Posterior vena cava (tissue), 2 donors: Measurements from ENCODE around the gene CACNG5. TPM values are rescaled to one million over a fixed set of nuclear protein-coding genes. Genes with fewer than 3 reads are reported as not detected.

Experiments
- DNase-seq: peaks from one replicate; pipeline ENCODE4 v3.0.0-alpha.2; 2020; ENCODE audit warnings: low spot score
- intact Hi-C, 2 donors: fragments of 100-400 bp; cut with DNase I; formaldehyde crosslinking; loops; one replicate each; pipeline versions ENCODE4 v1.14.1 to v1.14.2; 2022 to 2023
- total RNA-seq, 2 donors: library from RNA; stranded (reverse); fragmentation: NEBNext Ultra II Directional; extraction: Animal tissue kit (Norgen Biotek cat#: 25700); gene quantifications; one replicate each; pipeline ENCODE4 v1.2.1, GENCODE V29; 2021
- donor health status: DM: yes; HTN: yes; CAD: no.
- donor health status: DM: yes; HTN: yes; CAD: no.

CACNG5 gene
- total RNA-seq, 2 donors from 2014 or later: not detected

DNA sequence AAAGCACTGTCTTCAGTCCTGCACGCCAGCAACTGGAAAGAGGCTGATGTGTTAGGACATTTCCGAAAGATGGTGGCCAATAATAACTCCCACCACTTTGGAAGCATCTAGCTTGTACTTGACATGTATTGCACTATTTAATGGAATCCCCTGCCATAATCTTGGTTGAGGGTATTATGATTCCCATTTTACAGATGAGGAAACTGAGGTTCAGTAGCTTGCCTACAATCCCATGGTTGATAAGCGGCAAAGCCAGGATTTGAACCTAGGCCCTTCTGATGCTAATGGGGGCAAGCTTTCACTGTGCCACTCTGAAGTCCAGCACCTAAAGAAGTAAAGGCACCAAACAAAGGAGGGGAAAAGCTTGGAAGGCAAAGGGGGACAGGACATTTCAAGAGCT, 8.0 kb downstream of the CACNG5 start:
- DNase-seq: peak; percentile 25
- intact Hi-C loops: no loop called here

DNA sequence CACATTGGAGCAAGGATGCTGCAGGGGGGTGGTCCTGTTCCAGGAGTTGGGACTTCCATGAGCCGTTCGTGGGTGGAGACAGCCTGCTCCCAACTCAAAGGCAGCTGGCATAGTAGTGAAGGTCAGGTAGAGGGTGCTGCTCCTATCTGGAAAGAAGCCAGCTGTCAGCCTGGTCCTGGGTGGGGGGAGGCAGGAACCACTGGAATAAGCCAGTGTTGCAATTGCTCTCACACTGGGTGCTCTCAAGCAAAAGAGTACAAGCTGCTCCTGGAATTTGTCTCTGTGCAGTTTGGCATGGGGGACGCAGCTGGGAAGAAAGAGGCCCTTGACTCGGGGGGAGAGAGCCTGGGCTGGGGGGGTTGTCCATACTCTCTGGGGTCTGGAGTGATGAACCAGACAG, 8.7 kb downstream of the CACNG5 start:
- peak; percentile 10 for DNase-seq
- intact Hi-C loops: no loop called here

DNA sequence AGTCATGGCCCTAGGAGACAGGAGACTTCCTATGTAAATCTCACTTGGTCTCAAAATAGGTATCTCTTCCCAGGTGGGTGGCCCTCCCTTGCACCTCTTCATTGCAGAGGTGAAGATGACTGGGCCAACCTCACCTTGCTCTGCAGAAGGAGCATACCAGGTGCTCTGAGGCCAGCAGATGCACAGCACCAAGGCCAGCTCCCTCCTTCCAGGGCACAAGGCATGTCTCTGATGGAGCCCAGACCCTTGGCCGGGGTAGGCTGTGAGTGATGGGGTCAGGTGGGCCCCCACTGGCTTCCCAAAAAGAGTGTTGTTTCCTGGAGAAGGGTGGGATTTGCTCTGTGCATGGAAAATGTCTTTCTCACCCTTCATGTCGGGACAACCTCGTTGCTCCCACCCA, 12.8 kb downstream of the CACNG5 start:
- intact Hi-C loops: no loop called here

DNA sequence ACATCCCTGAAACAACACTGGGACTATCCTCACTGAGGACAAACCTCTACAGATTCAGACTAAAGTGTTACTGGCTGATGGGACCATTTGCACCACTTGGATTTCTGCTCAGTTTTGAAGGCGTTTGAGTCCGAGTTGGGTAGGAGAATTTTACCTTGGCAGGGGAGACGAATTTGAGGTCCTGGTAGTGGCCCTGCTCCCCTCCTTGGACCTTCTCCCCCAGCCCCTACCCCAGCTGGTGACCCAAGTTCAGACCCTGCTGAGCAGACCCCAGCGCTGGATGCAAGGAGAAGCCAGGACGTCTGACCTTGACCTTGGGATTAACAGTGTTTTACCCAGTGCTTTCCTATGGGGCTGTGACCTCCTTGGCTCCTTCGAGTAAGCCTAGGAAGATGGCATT, 13.6 kb downstream of the CACNG5 start:
- intact Hi-C loops: no loop called here
- no peak for DNase-seq

More for the DNA sequence above, 12.8 kb downstream of the CACNG5 start:
- DNase-seq: no peak

DNA sequence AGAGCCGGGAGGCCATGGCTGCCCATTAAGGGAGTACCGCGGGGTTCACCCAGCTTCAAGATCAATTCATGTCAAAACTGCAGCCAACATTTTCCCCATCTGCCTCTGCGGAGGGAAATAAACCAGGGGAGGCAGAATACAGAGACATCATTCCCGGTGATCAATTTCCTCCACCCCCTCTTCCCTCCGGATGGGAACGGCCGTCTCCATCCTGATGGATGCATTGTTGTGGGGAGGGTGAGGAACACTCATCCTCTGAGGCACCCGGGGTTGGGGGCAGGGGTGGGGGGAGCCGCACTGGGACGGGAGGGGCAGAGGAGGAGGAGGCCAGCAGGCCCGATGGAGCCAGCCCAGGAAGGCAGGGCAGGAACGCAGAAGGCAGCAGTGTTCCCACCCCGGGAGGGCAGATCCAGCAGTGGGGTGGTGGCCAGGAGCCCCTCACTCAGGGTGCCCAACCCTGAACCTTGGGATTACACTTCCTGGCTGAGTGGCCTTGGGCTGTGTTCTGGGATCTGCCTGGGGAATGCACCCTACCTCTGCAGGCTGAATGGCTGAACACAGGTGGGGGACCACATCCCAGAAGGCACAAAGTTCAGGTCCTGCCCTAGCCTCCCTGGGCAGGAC, 14.2 kb downstream of the CACNG5 start:
- intact Hi-C loops: no loop called here
- no peak for DNase-seq

DNA sequence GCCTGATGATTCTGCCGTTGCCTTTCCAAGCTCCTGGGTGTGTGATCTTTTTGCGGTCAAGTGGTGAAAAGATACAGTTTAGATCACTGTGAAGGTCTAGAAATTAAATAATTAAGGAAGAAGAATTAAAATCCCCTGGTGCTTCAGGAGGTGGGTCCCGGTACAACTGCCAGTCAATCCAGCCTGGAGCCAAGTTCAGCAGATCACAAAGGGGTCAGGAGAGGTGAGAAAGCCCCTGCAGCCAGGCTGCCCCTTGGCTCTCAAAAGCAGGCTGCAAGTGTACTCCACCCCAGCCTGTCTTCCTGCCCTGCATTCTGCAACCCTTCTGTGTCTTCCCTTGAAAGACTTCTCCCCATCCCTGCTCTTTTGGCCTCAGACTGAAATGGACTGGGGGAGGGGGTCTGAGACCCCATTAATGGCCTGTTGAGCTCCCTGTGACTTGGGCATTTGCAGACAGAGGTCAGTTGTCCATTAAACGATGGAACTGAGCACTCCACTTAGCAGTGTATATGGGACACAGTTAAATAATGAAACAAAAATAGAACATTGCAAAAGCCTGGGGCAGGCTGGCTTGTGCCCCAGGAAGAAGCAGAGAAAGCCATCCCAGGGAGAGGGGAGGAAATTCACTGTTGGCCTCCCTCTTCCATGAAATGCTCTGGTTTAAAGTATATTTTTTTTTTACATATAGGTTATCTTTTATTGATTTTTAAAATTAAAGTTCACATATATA, 15.1 kb downstream of the CACNG5 start:
- no peak for DNase-seq
- intact Hi-C loops: no loop called here

DNA sequence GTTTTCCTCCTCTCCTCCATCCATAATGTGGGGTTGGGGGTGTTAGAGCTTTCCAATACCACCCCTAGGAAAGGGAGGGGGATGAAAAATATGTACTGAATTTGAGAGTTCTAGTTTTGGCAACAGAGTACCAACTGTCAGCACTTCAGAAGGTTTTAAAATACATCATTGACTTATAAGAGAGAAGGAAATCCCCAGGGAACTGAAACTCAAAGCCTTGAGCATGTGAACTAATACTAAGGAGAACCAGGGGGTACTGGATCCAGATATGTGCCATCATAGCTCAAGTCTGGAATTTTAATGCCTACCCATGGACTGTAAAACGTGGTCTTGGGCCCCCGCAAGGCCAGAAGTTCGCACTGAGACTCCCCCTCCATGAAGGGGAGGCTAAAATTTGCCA, 15.8 kb downstream of the CACNG5 start:
- DNase-seq: no peak
- intact Hi-C loops: no loop called here

DNA sequence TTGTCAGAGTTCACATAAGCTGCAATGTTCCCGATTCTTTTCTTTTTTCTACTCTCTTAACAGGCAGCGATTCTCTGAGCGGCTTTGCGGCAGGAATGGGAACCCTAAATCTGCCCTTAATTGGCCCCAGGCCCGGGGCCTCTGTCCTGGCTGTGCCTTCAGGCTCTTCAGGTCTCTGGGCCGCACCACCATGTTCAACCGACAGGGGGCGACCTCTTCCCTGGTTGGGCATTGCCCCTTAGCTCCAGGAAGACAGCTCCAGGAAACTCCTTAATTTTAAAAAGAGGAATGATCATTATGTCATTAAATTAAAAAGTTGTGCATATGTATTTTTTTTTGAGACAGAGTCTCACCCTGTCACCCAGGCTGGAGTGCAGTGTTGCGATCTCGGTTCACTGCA, 20.3 kb downstream of the CACNG5 start:
- no peak for DNase-seq
- intact Hi-C loops: no loop called here

DNA sequence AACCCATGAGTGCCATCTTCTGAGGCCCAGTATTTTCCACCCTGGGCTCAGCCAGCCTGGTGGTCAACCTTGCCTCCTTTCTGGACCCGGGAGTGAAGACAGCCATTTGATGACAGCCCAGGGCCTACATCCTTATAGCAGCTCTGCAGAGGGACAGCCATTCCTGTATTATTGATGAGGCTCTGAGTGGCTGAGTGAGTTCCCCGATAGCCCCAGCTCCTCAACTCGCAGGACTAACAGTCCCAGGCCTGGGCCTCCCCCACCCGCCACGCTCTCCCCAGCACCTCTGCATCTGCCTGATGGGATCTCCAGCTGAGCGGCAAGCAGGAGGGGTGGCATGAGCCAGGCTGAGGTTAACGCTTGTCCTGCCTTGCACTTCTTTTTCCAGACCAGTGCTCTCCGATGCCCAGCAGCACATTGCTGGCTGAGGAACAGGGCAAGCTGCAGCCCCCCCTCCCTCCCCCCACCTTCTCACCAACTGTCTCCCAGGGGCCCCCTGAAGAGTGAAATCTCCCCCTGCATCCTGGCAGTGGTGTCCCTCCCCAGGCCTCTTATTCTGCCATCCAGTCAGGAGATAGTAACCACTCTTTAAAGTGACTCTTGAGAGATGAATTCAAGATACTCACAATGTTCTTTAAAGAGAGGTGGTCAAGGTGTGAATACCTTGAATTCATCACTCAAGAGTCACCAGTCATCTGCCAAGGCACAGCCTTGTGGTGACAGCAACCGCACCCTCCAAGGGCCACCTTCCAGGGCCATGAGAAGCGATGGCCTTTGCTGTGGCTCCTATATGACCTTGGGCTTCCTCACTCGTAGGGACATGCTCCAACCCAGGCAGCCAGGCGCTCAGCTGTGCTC, 23.5 kb downstream of the CACNG5 start:
- intact Hi-C loops: no loop called here

DNA sequence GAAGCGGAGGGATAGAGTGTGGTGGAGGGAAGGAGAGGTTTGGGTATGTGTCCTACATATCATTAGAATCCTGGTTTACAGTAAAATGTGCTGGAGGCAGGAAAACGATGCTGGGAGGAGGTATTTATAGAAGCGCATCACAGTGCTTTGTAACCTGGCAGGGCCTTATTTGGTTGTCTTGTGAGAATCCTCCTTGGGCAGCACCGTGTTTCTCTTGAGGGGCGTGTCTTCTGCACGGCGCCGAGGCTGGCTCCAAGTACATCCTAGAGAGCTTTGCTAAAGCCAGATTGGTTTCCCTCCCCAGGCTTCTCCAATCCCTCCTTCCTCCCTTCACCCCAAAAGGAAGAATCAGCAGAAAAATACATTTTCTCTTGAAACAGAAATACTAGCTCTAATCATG, 24.4 kb downstream of the CACNG5 start:
- no peak for DNase-seq
- intact Hi-C loops: no loop called here

More for the DNA sequence above, 23.5 kb downstream of the CACNG5 start:
- DNase-seq: no peak

DNA sequence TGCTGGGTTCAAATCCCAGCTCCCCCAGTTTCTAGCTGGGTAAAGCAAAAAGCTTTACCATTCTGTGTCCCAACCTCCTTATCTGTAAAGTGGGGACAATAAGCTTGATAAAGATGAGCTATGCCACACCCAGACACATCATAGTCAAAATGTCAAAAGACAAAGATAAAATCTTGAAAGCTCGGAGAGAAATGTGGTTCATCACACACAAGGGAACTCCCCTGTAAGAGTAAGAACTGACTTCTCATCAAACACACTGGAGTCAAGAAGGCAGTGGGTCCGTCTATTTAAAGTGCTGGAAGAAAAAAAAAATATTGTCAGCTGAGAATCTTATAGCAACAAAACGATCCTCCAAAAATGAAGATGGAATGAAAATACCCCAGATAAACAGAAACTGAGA, 25.3 kb downstream of the CACNG5 start:
- intact Hi-C loops: no loop called here
- no peak for DNase-seq

DNA sequence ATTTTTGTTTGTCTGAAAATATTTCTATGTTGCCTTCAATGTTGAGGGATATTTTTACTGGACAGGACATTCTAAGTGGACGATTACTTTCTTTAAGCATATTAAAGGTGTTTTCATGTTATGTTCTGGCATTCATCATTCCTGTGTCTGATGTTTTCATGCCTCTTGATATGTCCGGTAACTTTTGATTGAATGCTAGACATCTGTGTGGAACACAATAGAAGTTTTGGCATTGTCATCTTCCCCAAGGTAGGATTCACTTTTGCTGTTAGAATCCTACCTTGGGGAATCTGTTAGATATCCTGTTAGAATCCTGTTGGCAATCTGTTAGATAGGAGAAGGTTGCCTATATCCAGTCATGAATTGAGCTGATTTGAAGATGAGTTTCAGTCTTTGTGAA, 28.9 kb downstream of the CACNG5 start:
- DNase-seq: no peak
- intact Hi-C loops: no loop called here

DNA sequence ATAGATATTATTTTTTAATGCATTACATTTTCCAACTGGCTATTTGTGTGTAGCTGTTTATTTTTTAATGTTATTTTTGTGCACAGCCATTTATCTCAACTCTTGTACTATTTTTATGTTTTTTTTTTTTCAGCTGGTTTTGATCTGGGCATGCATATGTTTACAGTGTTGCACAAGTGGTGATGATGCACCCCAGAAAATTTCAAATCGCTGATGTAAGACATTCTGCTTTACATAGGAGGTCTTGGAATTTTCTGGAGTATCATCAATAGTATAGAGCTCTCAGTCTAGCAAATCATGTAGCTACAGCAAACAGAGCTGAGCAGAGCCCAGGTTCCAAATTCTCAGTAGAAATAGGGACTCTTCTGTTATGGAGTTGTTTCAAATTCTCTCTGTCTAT, 30.2 kb downstream of the CACNG5 start:
- intact Hi-C loops: no loop called here
- no peak for DNase-seq

DNA sequence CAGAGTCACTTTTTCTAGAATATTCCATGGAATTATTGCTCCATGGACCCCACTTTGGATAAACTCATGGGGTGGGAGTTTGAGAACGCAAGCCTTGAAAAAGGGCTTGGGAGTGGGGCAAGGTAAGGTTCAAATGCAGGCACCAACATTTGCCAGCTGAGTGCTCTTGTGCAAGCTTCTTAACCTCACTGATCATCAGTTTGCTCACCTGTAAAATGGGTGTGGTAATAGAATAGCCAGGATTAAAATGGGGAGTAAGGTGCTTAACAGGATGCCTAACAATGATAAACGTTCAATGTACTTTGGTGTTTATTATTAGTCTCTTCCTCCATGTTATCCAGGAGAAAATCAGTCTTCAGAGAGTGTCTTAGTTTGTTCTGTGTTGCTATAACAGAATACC, 39.0 kb downstream of the CACNG5 start:
- intact Hi-C loops: no loop called here
- no peak for DNase-seq

DNA sequence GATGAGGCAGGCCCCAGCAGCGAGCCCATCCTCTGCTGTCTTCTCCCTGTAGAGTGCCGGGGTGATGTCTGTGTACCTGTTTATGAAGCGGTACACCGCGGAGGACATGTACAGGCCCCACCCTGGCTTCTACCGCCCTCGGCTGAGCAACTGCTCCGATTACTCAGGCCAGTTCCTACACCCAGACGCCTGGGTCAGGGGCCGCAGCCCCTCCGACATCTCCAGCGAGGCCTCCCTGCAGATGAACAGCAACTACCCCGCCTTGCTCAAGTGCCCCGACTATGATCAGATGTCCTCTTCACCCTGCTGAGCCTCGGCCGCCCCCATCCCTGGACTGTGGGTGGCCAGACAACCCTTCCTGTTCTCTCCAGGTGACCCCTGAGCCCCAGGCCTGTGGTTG, 50.0 kb downstream of the CACNG5 start:
- DNase-seq: no peak

DNA sequence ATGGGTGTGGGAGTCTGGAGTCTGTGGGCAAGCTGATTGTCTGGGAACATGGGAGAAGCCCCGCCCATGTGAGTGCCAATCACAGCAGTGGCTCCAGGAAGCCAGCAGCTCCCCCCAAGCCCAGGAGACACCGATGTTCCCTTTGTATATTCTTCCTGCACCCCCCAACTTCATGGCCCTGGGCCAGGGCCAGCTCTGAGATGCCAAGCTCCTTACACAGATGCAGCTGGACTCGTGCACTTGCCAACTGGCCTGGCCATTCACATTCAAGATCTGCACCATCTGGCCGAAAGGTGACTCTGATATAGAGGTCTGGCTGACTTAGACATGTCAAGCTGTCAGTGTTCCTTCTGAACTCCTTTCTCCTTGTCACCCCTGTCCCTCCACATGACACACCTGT, 50.5 kb downstream of the CACNG5 start:
- DNase-seq: no peak

More for the DNA sequence above, 50.0 kb downstream of the CACNG5 start:
- intact Hi-C loops: no loop called here

DNA sequence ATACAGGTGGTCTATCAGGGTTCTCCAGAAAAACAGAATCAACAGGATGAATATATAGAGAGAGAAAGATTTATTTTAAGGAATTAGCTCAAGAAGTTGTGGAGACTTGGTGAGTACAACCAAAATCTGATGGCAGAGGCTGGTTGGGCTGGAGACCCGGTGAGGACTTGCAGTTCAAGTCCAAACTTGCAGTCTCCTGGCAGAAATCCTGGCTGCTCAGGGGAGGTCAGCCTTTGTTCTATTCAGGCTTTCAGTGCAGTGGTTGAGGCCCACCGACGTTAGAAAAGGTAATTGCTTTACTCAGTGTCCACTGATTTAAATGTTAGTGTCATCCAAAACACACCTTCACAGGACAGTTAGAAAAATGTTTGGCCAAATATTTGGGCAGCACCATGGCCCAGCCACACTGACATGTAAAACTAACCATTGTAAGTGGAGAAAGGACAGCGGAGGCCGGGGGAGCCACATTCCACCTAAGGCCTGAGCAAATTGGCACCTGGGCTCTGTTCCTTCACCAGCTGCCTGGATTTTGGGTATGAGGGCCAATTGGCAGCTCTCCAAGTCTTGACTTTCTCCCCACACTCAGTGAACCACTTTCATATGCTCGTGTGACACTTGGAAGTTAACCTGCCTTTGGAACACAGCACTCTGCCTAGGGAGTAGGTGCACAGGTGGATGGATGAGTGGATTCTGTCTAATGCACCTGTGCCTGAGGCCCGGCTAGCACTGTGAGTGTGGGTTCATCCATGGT, 54.7 kb downstream of the CACNG5 start:
- intact Hi-C loops: loop anchor here in 1 of 2 donors (1.0 kb wide), 1 partner anchor 71 kb away; no protein-coding TSS in a partner anchor
- DNase-seq: no peak

More for the DNA sequence above, 50.5 kb downstream of the CACNG5 start:
- intact Hi-C loops: no loop called here

DNA sequence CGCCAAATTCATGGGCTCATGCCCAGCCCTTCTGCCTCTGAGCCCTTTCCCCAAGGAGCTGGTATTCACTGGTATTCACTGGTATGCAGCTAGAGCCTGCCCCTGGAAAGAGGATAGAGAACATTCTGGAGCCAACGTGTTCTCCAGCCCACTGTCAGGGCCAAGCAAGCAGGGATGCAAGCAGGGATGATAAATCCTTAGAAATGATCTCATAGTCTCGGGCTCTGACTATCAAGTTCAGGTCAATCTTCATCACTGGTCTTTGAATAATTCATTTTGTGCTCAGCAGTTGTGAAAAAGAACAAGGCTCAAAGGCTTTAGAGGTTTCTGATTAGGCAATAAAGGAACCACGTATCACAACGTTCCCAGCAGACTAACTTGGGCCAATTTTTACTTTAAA, 57.3 kb downstream of the CACNG5 start:
- intact Hi-C loops: no loop called here
- DNase-seq: no peak

DNA sequence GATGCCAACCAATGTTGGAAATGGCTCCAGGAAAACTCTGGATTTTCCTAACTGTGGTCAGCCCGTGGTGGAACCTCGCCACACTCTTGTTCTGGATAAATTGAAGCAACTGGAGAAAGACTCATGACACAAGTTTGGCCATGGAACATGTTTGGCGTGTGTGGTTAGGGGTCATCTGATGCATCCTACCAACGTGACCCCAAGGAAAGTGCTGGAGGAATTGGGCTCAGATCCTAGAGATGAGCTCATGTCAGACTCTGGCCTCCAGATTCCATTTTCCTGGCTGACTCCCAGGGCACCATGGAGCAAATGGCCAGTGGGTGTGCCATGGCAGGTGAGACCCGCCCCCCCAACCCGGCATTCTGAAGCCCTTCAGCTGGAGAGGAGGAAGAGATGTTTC, 58.5 kb downstream of the CACNG5 start:
- DNase-seq: no peak
- intact Hi-C loops: no loop called here

DNA sequence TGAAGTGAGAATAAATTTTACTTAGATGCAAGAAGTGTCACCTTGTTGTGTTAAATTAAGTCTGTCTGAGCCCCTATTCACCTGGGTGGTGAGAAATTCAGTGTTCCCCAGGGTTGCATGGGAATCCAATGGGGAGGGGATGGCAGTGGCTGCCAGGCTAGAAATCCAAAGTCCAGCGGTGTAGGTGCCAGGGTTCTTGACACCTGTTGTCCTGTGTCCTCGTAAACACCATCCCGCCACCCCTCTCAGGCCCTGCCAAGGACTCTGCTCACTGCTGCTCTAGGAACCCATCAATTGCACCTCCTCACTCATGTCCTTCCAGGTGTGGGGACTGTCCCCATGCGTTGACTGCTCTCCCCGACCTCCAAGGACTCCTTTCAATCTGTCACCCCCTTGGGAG, 58.9 kb downstream of the CACNG5 start:
- intact Hi-C loops: no loop called here
- no peak for DNase-seq
